Pancreas (tissue), 10 donors: ENCODE measurements around the gene MKLN1. TPM values are rescaled to one million over a fixed set of nuclear protein-coding genes. Genes with fewer than 3 reads are reported as not detected.
"Not testable (repeated sequence)": the region's sequence is repeated elsewhere in the genome, so short reads cannot be mapped to it uniquely, and the experiment has no call there.

ENCODE experiments used
- ATAC-seq, 4 donors: fragments of 200-7000 bp; cut with Tn5 transposase; one replicate each; pipeline versions ENCODE4 v1.8.0 to v1.9.1; 2020; ENCODE audit warnings: mild to moderate bottlenecking in 4 of 4, moderate library complexity in 4 of 4
- DNase-seq, 6 donors: peaks; one replicate each; pipeline ENCODE4 v3.0.0-alpha.2; 2020
- FAIRE-seq: peaks from 2 replicates; lab custom pipeline; 2012; peaks lifted over from hg19 to GRCh38; lab: Jason Lieb, UNC
- H3K27ac ChIP-seq, 4 donors: fragments of 200-600 bp; sonication (generic); 1 replicate in 3 of 4; 2 replicates in 1 of 4; pipeline versions ENCODE4 v1.5.0 to v1.8.0; 2020
- H3K27me3 ChIP-seq, 4 donors: fragments of 200-600 bp; one replicate each; pipeline ENCODE4 v1.8.0; 2021
- H3K36me3 ChIP-seq, 3 donors: fragments of 200-600 bp; sonication (generic) in 1 of 3; one replicate each; pipeline versions ENCODE4 v1.5.0 to v1.8.0; 2020 to 2021
- H3K4me1 ChIP-seq, 3 donors: fragments of 200-600 bp; one replicate each; pipeline ENCODE4 v1.8.0; 2021
- H3K4me3 ChIP-seq, 4 donors: fragments of 200-600 bp; sonication (generic) in 2 of 4; one replicate each; pipeline versions ENCODE4 v1.5.0 to v1.8.0; 2020 to 2021
- H3K9me3 ChIP-seq, 4 donors: fragments of 200-600 bp; one replicate each; pipeline ENCODE4 v1.8.0; 2021
- CTCF ChIP-seq, 4 donors: fragments of 200-600 bp; sonication (generic) in 3 of 4; IDR thresholded peaks; one replicate each; pipeline versions ENCODE4 v1.5.0 to v1.8.0; 2021; ENCODE audit warnings: antibody characterized with exemption in 4 of 4
- WGBS, 2 donors: extraction: QIAGEN DNeasy Blood & Tissue Kit; methylation state at CpG; one replicate each; pipeline ENCODE4 v1.1.7; 2013; 5-methylcytosine and 5-hydroxymethylcytosine counted together
- intact Hi-C, 3 donors: fragments of 100-400 bp; cut with DNase I; formaldehyde crosslinking; loops; one replicate each; pipeline versions ENCODE4 v1.11.1 to v1.14.2; 2022
- polyA plus RNA-seq, 2 donors: library from polyadenylated mRNA; stranded (reverse); fragments of 200-250 nt; gene quantifications; one replicate each; pipeline ENCODE4 v1.2.3, GENCODE V29; 2013
- total RNA-seq, 6 donors: library from RNA; stranded (reverse); fragmentation: NEBNext Ultra II Directional in 4 of 6; extraction: Animal tissue kit (Norgen Biotek cat#: 25700) in 4 of 6; gene quantifications; one replicate each; pipeline versions ENCODE4 v1.2.1 to v1.2.4, GENCODE V29; 2021 to 2023
- donor health status: healthy with polysubstance abuse.
- donor health status: DM: no; HTN: no; CAD: no; lungs with moderate emphysema.
- donor health status: DM: no; HTN: no; CAD: no.
- donor health status: control.
- donor health status: control.
- donor health status: Bipolar disorder and iron deficiency.
- donor health status: DM: yes; HTN: yes; CAD: no.
- donor health status: DM: no; HTN: no; CAD: no.
- donor health status: DM: no; HTN: no; CAD: no.
- donor health status: DM: yes; HTN: yes; CAD: no.

MKLN1 gene
- total and polyA plus RNA-seq, 8 donors = 7.0 to 30.2 (median 21.6) TPM

- intact Hi-C loops = no loop called here
- Histone ChIP-seq H3K4me3 (no peak overlapping the region), H3K27me3 (no peaks in the 10 kb centered on the region), H3K27ac (no peak overlapping the region), H3K36me3 (no peaks in the 10 kb centered on the region), H3K9me3 (no peaks in the 10 kb centered on the region), H3K4me1 (peaks cover 6 to 28% (median 19%) of the 10 kb centered on the region in 3 donors)
- DNase-seq (no peak), FAIRE-seq (no peak), ATAC-seq (no peak)
- 95 to 98% methylated on average over 5 of the region's 5 CpGs for WGBS, 2 donors
- TF ChIP-seq CTCF (IDR thresholded peaks at IDR 0.05) = no peak
Observed at GRCh38 chr7:131409129-131409766, 81.6 kb downstream of the MKLN1 start.

GRCh38 chr7:131412031-131412430 lies 84.4 kb downstream of the MKLN1 start:
- TF ChIP-seq CTCF (IDR thresholded peaks at IDR 0.05) = no peak
- ATAC-seq (no peak), DNase-seq (no peak), FAIRE-seq (no peak)
- H3K27me3 ChIP-seq = no peaks in the 10 kb centered on the region
- no peak overlapping the region for H3K27ac ChIP-seq
- H3K9me3 ChIP-seq = no peaks in the 10 kb centered on the region
- 91 to 93% methylated on average over 3 of the region's 3 CpGs for WGBS, 2 donors
- peaks cover 0 to 2% (median 0%) of the 10 kb centered on the region in 3 donors for H3K36me3 ChIP-seq
- H3K4me3 ChIP-seq = no peak overlapping the region
- intact Hi-C loops = no loop called here
- peaks cover 6 to 14% (median 12%) of the 10 kb centered on the region in 3 donors for H3K4me1 ChIP-seq

- H3K4me1 ChIP-seq = no peaks in the 10 kb centered on the region
- ATAC-seq = no peak
- WGBS, 2 donors = 67 to 73% methylated on average over 4 of the region's 4 CpGs
- no peak for DNase-seq
- H3K27me3 ChIP-seq = no peaks in the 10 kb centered on the region
- no peaks in the 10 kb centered on the region for H3K9me3 ChIP-seq
- H3K4me3 ChIP-seq = no peak overlapping the region
- FAIRE-seq = no peak
- H3K27ac ChIP-seq = no peak overlapping the region
- intact Hi-C loops = no loop called here
- TF ChIP-seq CTCF (IDR thresholded peaks at IDR 0.05) = no peak
- H3K36me3 ChIP-seq = peaks cover 0 to 2% (median 0%) of the 10 kb centered on the region in 3 donors
Observed at GRCh38 chr7:131413711-131414110, 86.0 kb downstream of the MKLN1 start.

- Histone ChIP-seq H3K27ac (no peak overlapping the region), H3K4me1 (peaks cover 0 to 10% (median 0%) of the 10 kb centered on the region in 3 donors), H3K36me3 (no peaks in the 10 kb centered on the region), H3K9me3 (no peaks in the 10 kb centered on the region), H3K4me3 (no peak overlapping the region), H3K27me3 (no peaks in the 10 kb centered on the region)
- DNase-seq (no peak), ATAC-seq (peak; percentile 46 to 89 (median 80)), FAIRE-seq (peak; percentile 49)
- intact Hi-C loops = loop anchor here in 1 of 3 donors (10.0 kb wide), 1 partner anchor 360 kb away; no protein-coding TSS in a partner anchor
- WGBS, 2 donors = 67 to 69% methylated on average over 5 of the region's 5 CpGs
- TF ChIP-seq CTCF (IDR thresholded peaks at IDR 0.05) = peak; percentile 9 to 48 (median 42)
Observed at GRCh38 chr7:131424219-131424822, 96.6 kb downstream of the MKLN1 start.

- peaks cover 0 to 10% (median 0%) of the 10 kb centered on the region in 3 donors for H3K4me1 ChIP-seq
- peak in 3 of 4 donors; percentile 38 to 74 (median 44) for ATAC-seq
- TF ChIP-seq CTCF (IDR thresholded peaks at IDR 0.05) = no peak
- WGBS, 2 donors = 53 to 54% methylated on average over 3 of the region's 3 CpGs
- H3K4me3 ChIP-seq = no peak overlapping the region
- H3K27me3 ChIP-seq = no peaks in the 10 kb centered on the region
- no peaks in the 10 kb centered on the region for H3K9me3 ChIP-seq
- H3K27ac ChIP-seq = no peak overlapping the region
- H3K36me3 ChIP-seq = peaks cover 0 to 7% (median 6%) of the 10 kb centered on the region in 3 donors
- intact Hi-C loops = loop anchor here in 1 of 3 donors (10.0 kb wide), 1 partner anchor 361 kb away; no protein-coding TSS in a partner anchor
- DNase-seq = no peak
- FAIRE-seq = no peak
Observed at GRCh38 chr7:131425992-131426391, 98.3 kb downstream of the MKLN1 start.

GRCh38 chr7:131430826-131431225 lies 103.2 kb downstream of the MKLN1 start:
- DNase-seq, H3K4me3 ChIP-seq, H3K27ac ChIP-seq, H3K4me1 ChIP-seq, intact Hi-C loops, FAIRE-seq, H3K9me3 ChIP-seq, H3K27me3 ChIP-seq, ATAC-seq, H3K36me3 ChIP-seq: not testable (repeated sequence)
- 92 to 98% methylated on average over 7 of the region's 7 CpGs for WGBS, 2 donors
